ENCODE measurements around the gene SLC39A13.

The SLC39A13 gene

GRCh38 chr11:47406896-47407745, 1.3 kb upstream of the SLC39A13 start:
- no peak for DNase-seq

DNA sequence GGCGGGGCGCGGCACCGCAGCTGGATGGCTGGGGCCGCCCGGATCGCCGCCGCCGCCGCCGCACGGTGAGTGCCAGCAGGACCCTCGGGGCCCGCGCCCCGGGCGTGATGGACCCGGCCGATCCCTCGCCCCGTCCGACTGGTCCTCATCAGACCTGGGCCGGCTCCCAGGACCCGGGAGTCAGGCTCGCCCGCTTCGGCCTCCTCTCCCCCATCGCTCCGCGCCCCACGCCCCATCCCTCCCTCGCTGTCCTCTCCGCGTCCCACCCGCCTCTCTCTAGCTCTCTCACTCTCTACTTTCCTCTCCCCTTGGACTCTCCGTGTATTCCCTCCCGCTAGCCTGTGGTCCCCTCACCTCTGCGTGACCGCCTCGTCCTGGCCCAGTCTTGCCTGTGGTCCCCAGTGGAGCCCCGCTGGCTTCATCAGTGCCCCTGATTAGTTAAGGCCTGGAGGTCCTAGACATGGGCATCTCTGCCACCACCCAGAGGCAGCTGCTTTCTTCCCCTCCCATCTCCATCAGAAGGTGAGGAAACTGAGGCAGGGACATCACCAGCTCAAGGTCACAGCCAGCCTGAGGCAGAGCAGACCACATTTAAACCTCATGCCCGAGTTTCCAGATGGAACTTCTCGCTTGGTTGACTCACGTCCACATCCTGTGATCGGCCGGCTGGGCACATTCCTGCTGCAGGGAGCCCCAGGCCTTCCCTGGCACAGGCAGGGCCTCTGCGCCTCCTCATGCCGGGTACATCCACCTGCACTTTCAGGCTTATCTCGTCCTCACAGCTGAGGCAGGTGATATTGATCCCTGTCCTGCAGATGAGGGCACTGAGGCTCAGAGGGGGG, 429 bp downstream of the SLC39A13 start:
- DNase-seq, result no peak

GRCh38 chr11:47409440-47410369, 1.3 kb downstream of the SLC39A13 start:
- DNase-seq, result no peak

GRCh38 chr11:47410370-47411264, 2.2 kb downstream of the SLC39A13 start:
- DNase-seq, result no peak

GRCh38 chr11:47411884-47412746, 3.7 kb downstream of the SLC39A13 start:
- peak; percentile 17 to 42 (median 31) for DNase-seq

DNA sequence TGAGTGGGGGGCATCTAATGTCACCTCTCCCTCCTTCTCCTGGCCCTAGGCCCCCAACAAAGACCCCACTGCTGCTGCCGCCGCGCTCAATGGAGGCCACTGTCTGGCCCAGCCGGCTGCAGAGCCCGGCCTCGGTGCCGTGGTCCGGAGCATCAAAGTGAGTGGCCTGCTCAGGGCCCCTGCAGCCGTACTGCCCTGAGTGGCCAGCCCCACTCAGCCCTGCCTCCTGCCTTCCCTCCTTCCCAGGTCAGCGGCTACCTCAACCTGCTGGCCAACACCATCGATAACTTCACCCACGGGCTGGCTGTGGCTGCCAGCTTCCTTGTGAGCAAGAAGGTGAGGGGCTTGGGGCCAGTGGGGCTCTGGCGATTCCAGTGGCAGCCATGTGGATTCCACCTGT, 5.0 kb downstream of the SLC39A13 start:
- no peak for DNase-seq

- no peak for DNase-seq
These were observed 5.7 kb downstream of the SLC39A13 start for GRCh38 chr11:47413908-47414684.

GRCh38 chr11:47414685-47415070, 6.3 kb downstream of the SLC39A13 start:
- no peak for DNase-seq

DNA sequence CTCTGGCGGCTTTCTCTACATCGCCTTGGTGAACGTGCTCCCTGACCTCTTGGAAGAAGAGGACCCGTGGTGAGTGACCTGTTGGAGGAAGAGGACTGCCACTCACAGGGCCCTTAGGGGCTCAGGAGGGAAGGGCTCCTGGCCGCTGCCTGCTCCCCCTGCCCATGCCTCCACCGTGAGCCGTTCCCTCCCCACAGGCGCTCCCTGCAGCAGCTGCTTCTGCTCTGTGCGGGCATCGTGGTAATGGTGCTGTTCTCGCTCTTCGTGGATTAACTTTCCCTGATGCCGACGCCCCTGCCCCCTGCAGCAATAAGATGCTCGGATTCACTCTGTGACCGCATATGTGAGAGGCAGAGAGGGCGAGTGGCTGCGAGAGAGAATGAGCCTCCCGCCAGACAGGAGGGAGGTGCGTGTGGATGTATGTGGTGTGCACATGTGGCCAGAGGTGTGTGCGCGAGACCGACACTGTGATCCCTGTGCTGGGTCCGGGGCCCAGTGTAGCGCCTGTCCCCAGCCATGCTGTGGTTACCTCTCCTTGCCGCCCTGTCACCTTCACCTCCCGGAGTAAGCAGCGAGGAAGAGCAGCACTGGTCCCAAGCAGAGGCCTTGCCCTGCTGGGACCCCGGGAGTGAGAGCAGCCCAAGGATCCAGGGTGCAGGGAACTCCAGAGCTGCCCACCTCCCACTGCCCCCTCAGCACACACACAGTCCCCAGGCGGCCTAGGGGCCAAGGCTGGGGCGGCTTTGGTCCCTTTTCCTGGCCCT, 6.9 kb downstream of the SLC39A13 start:
- DNase-seq, result no peak

GRCh38 chr11:47415949-47416472, 7.6 kb downstream of the SLC39A13 start:
- no peak for DNase-seq

DNA sequence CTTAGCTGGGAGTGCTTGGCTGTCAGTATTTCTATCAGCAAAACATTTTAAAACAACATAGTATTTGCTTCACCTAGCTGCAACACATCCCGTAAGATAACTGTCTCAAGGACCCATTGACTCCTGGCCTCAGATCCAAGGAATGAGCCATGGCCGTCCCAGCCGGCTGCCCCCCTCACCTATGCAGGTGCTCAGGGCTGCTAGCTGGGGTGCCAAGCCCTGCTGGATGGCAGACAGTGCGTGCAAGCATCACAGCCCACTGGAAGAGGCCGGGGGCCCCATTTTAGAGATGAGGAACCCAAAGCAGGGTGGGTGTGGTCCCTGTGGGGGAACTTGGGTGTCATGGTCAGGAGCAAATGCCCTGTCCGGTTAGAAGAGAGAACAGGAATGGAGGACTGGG, 9.3 kb downstream of the SLC39A13 start:
- no peak for DNase-seq

DNA sequence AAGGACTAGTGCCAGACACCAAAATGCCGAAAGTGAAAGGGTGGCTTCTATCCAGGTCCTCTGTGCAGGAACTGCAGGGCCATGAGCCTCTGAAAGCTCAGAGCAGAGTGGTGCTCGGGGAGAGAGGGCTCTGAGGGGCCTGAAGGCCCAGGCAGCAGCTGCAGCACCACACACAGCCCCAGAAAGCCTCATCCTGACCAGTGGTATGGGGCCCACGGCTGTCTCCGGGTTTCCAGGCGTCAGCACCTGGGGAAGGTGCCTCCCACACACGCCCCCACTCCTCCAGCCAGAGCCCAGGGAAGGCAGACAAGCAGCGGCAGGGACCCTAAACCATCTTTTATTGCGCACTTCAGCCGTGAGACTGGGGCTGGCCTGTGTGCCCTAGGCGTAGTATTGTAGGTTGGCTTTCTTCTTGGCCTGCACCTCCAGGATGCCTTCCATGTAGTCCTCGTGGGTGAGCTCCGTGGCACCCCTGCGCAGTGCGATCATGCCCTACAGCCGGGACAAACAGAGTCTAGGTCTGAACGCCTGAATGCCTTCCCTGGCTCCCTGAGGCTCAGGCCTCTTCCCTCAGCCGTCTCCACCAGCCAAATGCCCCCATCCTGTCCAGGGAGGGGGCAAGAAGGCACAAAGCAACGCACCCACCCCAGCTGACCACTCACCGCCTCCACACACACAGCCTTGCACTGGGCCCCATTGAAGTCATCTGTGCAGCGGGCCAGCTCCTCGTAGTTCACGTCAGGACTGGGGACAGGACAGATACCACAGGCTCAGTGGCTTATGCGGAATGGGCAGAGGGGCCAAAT, 10.3 kb downstream of the SLC39A13 start:
- no peak for DNase-seq

- no peak for DNase-seq
These were observed 17.2 kb downstream of the SLC39A13 start for GRCh38 chr11:47425611-47426010.

DNA sequence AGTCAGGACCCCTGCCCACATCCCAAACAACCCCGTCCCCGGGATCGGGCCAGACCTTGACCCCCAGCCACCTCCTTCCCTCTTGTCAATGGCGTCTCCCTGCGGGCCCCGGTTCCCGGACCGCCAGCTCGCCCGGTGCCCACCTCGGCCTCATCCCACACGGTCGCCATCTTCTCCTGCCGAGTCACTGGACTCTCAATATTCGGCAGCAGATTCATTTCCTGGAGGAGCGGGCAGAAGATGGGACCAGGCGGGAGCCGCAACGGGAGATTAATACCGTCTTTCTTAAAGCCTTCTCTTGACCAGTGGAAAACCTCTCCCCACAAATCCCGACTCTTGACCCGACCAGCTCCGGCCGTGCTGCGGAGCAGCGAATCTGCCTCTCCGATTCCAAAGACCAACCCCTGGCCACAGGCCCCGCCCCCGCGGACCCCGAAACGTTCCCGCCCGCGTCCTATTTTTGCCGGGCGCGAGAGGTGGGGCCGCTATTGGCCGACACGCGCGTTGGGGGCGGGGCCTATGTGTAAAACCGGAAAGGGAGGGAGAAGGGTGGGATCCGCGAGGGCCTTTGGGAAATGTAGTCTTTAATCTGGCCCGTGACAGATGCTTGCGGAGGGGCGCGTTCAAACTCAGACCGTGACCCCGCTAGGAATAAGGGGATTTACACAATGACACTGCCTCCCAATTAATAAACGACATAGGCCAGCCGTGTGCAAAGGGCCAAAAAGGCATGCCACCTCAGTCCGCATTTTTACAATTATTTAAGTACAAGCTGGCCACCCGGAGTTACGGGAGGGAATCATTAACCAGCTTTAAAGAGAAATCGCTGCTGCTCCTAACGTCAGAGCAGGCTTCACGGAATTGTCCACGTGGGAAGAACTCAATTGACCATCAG, 17.9 kb downstream of the SLC39A13 start, which contains the start of gene PSMC3:
Gene PSMC3, minus strand, starts transcription at position 378 of the 895 bp plus-strand sequence. Its CDS starts 160 bp downstream, at position 218.
- DNase-seq, result peak; percentile 97 to 99 (median 98)

- DNase-seq, result no peak
These were observed 22.1 kb downstream of the SLC39A13 start for GRCh38 chr11:47430524-47430923.

DNA sequence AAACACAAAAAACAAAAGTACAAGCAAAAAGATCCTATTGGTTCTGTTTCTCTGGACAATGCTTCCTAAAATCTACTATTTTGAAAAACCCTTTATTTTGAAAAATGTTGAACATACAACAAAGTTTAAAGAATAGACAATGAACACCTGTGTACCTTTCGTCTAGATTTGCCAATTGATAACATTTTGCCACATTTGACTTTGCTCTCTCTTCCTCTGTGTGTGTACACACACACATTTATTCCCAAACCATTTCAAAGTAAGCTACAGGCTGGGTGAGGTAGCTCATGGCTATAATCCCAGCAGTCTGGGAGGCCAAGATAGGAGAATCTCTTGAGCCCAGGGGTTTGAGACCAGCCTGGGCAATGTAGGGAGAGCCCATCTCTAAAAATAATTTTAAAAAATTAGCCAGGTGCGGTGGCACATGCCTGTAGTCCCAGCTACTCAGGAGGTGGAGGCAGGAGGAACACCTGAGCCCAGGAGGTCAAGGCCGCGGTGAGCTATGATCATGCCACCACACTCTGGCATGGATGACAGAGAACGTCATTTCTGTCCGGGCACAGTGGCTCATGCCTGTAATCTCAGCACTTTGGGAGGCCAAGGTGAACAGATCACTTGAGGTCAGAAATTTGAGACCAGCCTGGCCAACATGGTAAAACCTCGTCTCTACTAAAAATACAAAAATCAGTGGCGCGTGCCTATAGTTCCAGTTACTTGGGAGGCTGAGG, 23.1 kb downstream of the SLC39A13 start:
- no peak for DNase-seq

Measured in activated CD4-positive, CD25-positive, alpha-beta regulatory T cell (primary cell).